ENCODE data around the gene TCF4. TPM values are rescaled to one million over a fixed set of nuclear protein-coding genes. Genes with fewer than 3 reads are reported as not detected.

TCF4 gene
- total and polyA plus RNA-seq, 7 donors: 8.6 to 68.9 (median 36.8) TPM

DNA sequence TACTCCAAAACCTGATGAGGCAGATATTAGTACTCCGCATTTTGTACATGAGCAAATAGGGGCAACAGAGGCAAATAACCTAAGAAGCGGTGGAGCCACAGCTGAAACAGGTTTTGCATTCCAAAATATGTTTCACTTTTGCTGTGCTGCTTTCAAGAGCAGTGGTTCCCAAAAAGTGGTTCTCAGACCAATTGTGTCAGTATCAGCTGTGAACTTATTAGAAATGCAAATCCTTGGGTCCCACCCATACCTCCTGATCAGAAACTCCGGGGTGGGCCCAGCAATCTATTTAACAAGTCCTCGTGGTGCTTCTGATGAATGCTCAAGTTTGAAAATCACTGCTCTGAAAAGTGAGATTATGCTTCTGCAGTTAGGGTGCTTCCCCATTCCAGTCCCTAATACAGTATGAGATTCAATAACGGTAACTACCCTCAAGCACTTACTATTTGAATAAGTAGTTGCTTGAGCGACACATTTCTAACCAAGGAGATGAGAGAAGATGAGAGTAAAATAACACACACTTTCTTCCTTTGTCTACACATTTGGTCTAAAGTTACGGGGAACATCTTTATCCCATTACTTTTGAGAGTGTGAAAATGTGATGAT lies 17.8 kb upstream of the TCF4 start:
- no peaks in the 10 kb centered on the region for H3K9me3 ChIP-seq
- H3K36me3 ChIP-seq (ENCODE audit: insufficient read depth in 1 of 2, low read depth in 1 of 2): no peaks in the 10 kb centered on the region
- 87 to 91% (median 88%) methylated on average over 7 of the region's 7 CpGs for WGBS, 3 donors
- intact Hi-C loops (cut with DNase I): no loop called here
- TF ChIP-seq, protein P1, sequence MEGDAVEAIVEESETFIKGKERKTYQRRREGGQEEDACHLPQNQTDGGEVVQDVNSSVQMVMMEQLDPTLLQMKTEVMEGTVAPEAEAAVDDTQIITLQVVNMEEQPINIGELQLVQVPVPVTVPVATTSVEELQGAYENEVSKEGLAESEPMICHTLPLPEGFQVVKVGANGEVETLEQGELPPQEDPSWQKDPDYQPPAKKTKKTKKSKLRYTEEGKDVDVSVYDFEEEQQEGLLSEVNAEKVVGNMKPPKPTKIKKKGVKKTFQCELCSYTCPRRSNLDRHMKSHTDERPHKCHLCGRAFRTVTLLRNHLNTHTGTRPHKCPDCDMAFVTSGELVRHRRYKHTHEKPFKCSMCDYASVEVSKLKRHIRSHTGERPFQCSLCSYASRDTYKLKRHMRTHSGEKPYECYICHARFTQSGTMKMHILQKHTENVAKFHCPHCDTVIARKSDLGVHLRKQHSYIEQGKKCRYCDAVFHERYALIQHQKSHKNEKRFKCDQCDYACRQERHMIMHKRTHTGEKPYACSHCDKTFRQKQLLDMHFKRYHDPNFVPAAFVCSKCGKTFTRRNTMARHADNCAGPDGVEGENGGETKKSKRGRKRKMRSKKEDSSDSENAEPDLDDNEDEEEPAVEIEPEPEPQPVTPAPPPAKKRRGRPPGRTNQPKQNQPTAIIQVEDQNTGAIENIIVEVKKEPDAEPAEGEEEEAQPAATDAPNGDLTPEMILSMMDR (IDR thresholded peaks at IDR 0.05): no peak
- DNase-seq: no peak
- no peak overlapping the region for H3K27ac ChIP-seq
- H3K27me3 ChIP-seq (ENCODE audit: insufficient read depth in 3 of 3, low read length in 2 of 3): no peaks in the 10 kb centered on the region
- no peaks in the 10 kb centered on the region for H3K4me1 ChIP-seq
- H3K4me3 ChIP-seq: no peak overlapping the region
- ATAC-seq: no peak

GRCh38 chr18:55603775-55604174 lies 15.8 kb upstream of the TCF4 start:
- no peak for ATAC-seq
- DNase-seq: no peak
- WGBS, 3 donors: 83 to 89% (median 89%) methylated on average over 5 of the region's 5 CpGs
- intact Hi-C loops (cut with DNase I): no loop called here
- H3K9me3 ChIP-seq: no peaks in the 10 kb centered on the region
- no peaks in the 10 kb centered on the region for H3K36me3 ChIP-seq (ENCODE audit: insufficient read depth in 1 of 2, low read depth in 1 of 2)
- H3K4me1 ChIP-seq: no peaks in the 10 kb centered on the region
- H3K27me3 ChIP-seq (ENCODE audit: insufficient read depth in 3 of 3, low read length in 2 of 3): no peaks in the 10 kb centered on the region
- no peak overlapping the region for H3K4me3 ChIP-seq
- H3K27ac ChIP-seq: no peak overlapping the region
- TF ChIP-seq, protein P1 (IDR thresholded peaks at IDR 0.05): no peak

GRCh38 chr18:55593888-55594287 lies 5.9 kb upstream of the TCF4 start:
- H3K9me3 ChIP-seq: no peaks in the 10 kb centered on the region
- DNase-seq: no peak
- TF ChIP-seq, protein P1 (IDR thresholded peaks at IDR 0.05): no peak
- peaks cover 4% of the 10 kb centered on the region for H3K4me1 ChIP-seq
- intact Hi-C loops (cut with DNase I): loop anchor here in 1 of 2 donors (5.0 to 10.0 kb wide), 2 partner anchors 188 to 359 kb away; no protein-coding TSS in a partner anchor
- no peaks in the 10 kb centered on the region for H3K36me3 ChIP-seq (ENCODE audit: insufficient read depth in 1 of 2, low read depth in 1 of 2)
- H3K4me3 ChIP-seq: no peak overlapping the region
- WGBS, 3 donors: 93 to 96% (median 93%) methylated on average over 2 of the region's 2 CpGs
- no peaks in the 10 kb centered on the region for H3K27me3 ChIP-seq (ENCODE audit: insufficient read depth in 3 of 3, low read length in 2 of 3)
- no peak for ATAC-seq
- H3K27ac ChIP-seq: no peak overlapping the region

DNA sequence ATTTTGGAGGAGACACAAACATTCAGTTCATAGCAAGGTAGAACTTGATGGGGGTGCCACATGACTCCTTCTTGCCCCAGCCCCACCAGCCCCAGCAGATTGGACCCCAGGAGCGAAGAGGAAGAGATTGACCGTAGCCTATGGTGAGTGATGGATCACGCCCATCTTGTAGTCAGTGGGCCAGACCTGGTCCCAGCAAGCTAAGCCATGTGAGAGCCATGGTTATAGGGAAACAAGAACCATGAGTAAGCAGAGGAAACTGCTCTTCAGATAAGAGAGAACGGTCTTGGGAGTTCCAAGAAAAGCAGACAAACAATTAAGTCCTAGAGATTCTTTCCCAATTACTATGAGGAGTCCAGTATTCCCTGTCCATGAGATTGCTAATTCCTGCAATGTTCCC lies 4.6 kb upstream of the TCF4 start:
- H3K27ac ChIP-seq: no peak overlapping the region
- H3K27me3 ChIP-seq (ENCODE audit: insufficient read depth in 3 of 3, low read length in 2 of 3): no peaks in the 10 kb centered on the region
- TF ChIP-seq, protein P1 (IDR thresholded peaks at IDR 0.05): no peak
- intact Hi-C loops (cut with DNase I): loop anchor here in 1 of 2 donors (5.0 to 10.0 kb wide), 2 partner anchors 190 to 358 kb away; no protein-coding TSS in a partner anchor
- no peak for ATAC-seq
- no peak overlapping the region for H3K4me3 ChIP-seq
- H3K9me3 ChIP-seq: no peaks in the 10 kb centered on the region
- no peak for DNase-seq
- 87 to 92% (median 89%) methylated on average over 4 of the region's 4 CpGs for WGBS, 3 donors
- H3K4me1 ChIP-seq: peaks cover 4% of the 10 kb centered on the region
- no peaks in the 10 kb centered on the region for H3K36me3 ChIP-seq (ENCODE audit: insufficient read depth in 1 of 2, low read depth in 1 of 2)

- Histone ChIP-seq H3K36me3 (ENCODE audit: insufficient read depth in 1 of 2, low read depth in 1 of 2) (no peaks in the 10 kb centered on the region), H3K9me3 (no peaks in the 10 kb centered on the region), H3K27ac (no peak overlapping the region), H3K4me1 (peaks cover 4% of the 10 kb centered on the region), H3K4me3 (no peak overlapping the region), H3K27me3 (ENCODE audit: insufficient read depth in 3 of 3, low read length in 2 of 3) (no peaks in the 10 kb centered on the region)
- DNase-seq: no peak
- 60 to 95% (median 73%) methylated on average over 1 of the region's 1 CpG for WGBS, 3 donors
- TF ChIP-seq, protein P1 (IDR thresholded peaks at IDR 0.05): no peak
- intact Hi-C loops (cut with DNase I): loop anchor here in 1 of 2 donors (5.0 to 10.0 kb wide), 2 partner anchors 190 to 357 kb away; no protein-coding TSS in a partner anchor
- ATAC-seq: no peak
These were observed 4.1 kb upstream of the TCF4 start for GRCh38 chr18:55592106-55592505.

Measured in psoas muscle (tissue), 8 donors.